Esophagus muscularis mucosa (tissue), 4 donors: ENCODE data around the gene SHB. TPM values are rescaled to one million over a fixed set of nuclear protein-coding genes. Genes with fewer than 3 reads are reported as not detected.

ENCODE experiments used
- DNase-seq: peaks from one replicate; pipeline ENCODE4 v3.0.0-alpha.2; 2017; ENCODE audit errors: extremely low spot score
- H3K27ac ChIP-seq, 4 donors: fragments of 200-600 bp; sonication (generic); replicated peaks in 1 of 4; 1 replicate in 3 of 4; 2 replicates in 1 of 4; pipeline ENCODE4 v1.5.1; 2016 to 2019; ENCODE audit warnings: mild to moderate bottlenecking in 1 of 4
- H3K27me3 ChIP-seq, 4 donors: fragments of 200-600 bp; sonication (generic); one replicate each; pipeline versions ENCODE4 v1.5.1 to v1.6.0; 2016 to 2019
- H3K36me3 ChIP-seq, 4 donors: fragments of 200-600 bp; sonication (generic); one replicate each; pipeline ENCODE4 v1.5.1; 2016 to 2019
- H3K4me1 ChIP-seq, 4 donors: fragments of 200-600 bp; sonication (generic); one replicate each; pipeline ENCODE4 v1.5.1; 2016 to 2019
- H3K4me3 ChIP-seq, 4 donors: fragments of 200-600 bp; sonication (generic); 1 replicate in 2 of 4; 2 replicates in 2 of 4; pipeline ENCODE4 v1.5.1; 2016 to 2019; ENCODE audit warnings: mild to moderate bottlenecking in 4 of 4, moderate library complexity in 1 of 4
- H3K9me3 ChIP-seq, 4 donors: fragments of 200-600 bp; sonication (generic); 1 replicate in 3 of 4; 2 replicates in 1 of 4; pipeline ENCODE4 v1.5.1; 2016 to 2019
- CTCF ChIP-seq, 3 experiments: fragments of 200-600 bp in 2 of 3; fragments of 450-650 bp in 1 of 3; sonication (generic) in 2 of 3; IDR thresholded peaks; one replicate each; pipeline ENCODE4 v1.5.1; 2017 to 2019; ENCODE audit warnings: antibody characterized with exemption in 3 of 3, mild to moderate bottlenecking in 2 of 3, moderate library complexity in 1 of 3
- EP300 ChIP-seq: sonication (generic); formaldehyde crosslinking; IDR thresholded peaks from one replicate; pipeline ENCODE4 v1.6.1; 2017; ENCODE audit warnings: antibody characterized with exemption
- POLR2A ChIP-seq: fragments of 450-650 bp; IDR thresholded peaks from one replicate; pipeline ENCODE4 v1.6.1; 2017; ENCODE audit warnings: antibody characterized with exemption, moderate library complexity, mild to moderate bottlenecking, low read depth
- POLR2AphosphoS5 ChIP-seq, 2 donors: sonication (generic); formaldehyde crosslinking; IDR thresholded peaks; one replicate each; pipeline ENCODE4 v1.6.1; 2017; ENCODE audit warnings: antibody characterized with exemption in 2 of 2
- WGBS: methylation state at CpG from one replicate; pipeline ENCODE4 v1.1.5; 2018; 5-methylcytosine and 5-hydroxymethylcytosine counted together
- intact Hi-C: fragments of 100-400 bp; cut with DNase I; formaldehyde crosslinking; loops from one replicate; pipeline ENCODE4 v1.15.1; 2023
- total RNA-seq, 4 donors: library from RNA; depleted of rRNA; stranded (reverse); fragments of >200 nt; gene quantifications; one replicate each; pipeline versions ENCODE4 v1.1.0 to v1.2.1, GENCODE V29; 2016

Gene SHB
- total RNA-seq, 4 donors from 2014 or later: 16.6 to 21.2 (median 21.0) TPM

GRCh38 chr9:37903647-37904444 lies 165.2 kb downstream of the SHB start, which contains the start of gene SLC25A51:
SLC25A51 (minus strand) TSS chr9:37904127; CDS start chr9:37888550, 15,577 bp downstream.
- Histone ChIP-seq H3K4me1 (peaks cover 17 to 40% (median 31%) of the 10 kb centered on the region in 4 donors), H3K4me3 (peak within 1 kb of the TSS; percentile 74 to 98 (median 94)), H3K27ac (peak within 1 kb of the TSS; percentile 82 to 93 (median 91)), H3K36me3 (peaks cover 8 to 16% (median 8%) of the 10 kb centered on the region in 4 donors), H3K9me3 (no peaks in the 10 kb centered on the region), H3K27me3 (no peaks in the 10 kb centered on the region)
- intact Hi-C loops: no loop called here
- DNase-seq: peak; percentile 99
- TF ChIP-seq POLR2AphosphoS5 (IDR thresholded peaks at IDR 0.05) (peak; percentile 83 to 86), CTCF (IDR thresholded peaks at IDR 0.05) (peak; percentile 84 to 91 (median 85)), POLR2A (no peak)
- WGBS: under 1% methylated on average over 30 of the region's 84 CpGs

GRCh38 chr9:37902796-37903646 lies 166.0 kb downstream of the SHB start:
- H3K27ac ChIP-seq: peak overlapping the region; percentile 82 to 93 (median 91)
- TF ChIP-seq POLR2AphosphoS5 (IDR thresholded peaks at IDR 0.05) (no peak), CTCF (IDR thresholded peaks at IDR 0.05) (no peak), EP300 (no peak), POLR2A (no peak)

GRCh38 chr9:37902131-37902530 lies 166.9 kb downstream of the SHB start:
- DNase-seq: no peak
- Histone ChIP-seq H3K4me3 (no peak overlapping the region), H3K27ac (no peak overlapping the region), H3K27me3 (no peaks in the 10 kb centered on the region), H3K9me3 (no peaks in the 10 kb centered on the region), H3K4me1 (peaks cover 17 to 40% (median 31%) of the 10 kb centered on the region in 4 donors), H3K36me3 (peaks cover 18 to 31% (median 25%) of the 10 kb centered on the region in 4 donors)
- TF ChIP-seq CTCF (IDR thresholded peaks at IDR 0.05) (no peak), POLR2A (no peak), POLR2AphosphoS5 (IDR thresholded peaks at IDR 0.05) (no peak), EP300 (no peak)
- intact Hi-C loops: no loop called here

More at GRCh38 chr9:37902796-37903646, 166.0 kb downstream of the SHB start:
- intact Hi-C loops: no loop called here
- Histone ChIP-seq H3K9me3 (no peaks in the 10 kb centered on the region), H3K27me3 (no peaks in the 10 kb centered on the region), H3K4me1 (peaks cover 17 to 40% (median 31%) of the 10 kb centered on the region in 4 donors), H3K36me3 (peaks cover 16 to 24% (median 16%) of the 10 kb centered on the region in 4 donors), H3K4me3 (peak overlapping the region; percentile 74 to 98 (median 94))
- 14% methylated on average over 11 of the region's 17 CpGs for WGBS
- no peak for DNase-seq

- Histone ChIP-seq H3K27me3 (no peaks in the 10 kb centered on the region), H3K36me3 (peaks cover 33 to 62% (median 54%) of the 10 kb centered on the region in 4 donors), H3K27ac (no peak overlapping the region), H3K9me3 (no peaks in the 10 kb centered on the region), H3K4me1 (peaks cover 11 to 29% (median 20%) of the 10 kb centered on the region in 4 donors), H3K4me3 (no peak overlapping the region)
- no peak for DNase-seq
- intact Hi-C loops: no loop called here
- TF ChIP-seq POLR2AphosphoS5 (IDR thresholded peaks at IDR 0.05): no peak
- TF ChIP-seq POLR2A: no peak
- no peak for TF ChIP-seq CTCF (IDR thresholded peaks at IDR 0.05)
- no peak for TF ChIP-seq EP300
- 85% methylated on average over 2 of the region's 2 CpGs for WGBS
Measured at GRCh38 chr9:37899041-37899440, 170.0 kb downstream of the SHB start.
